ENCODE data around the gene HHIPL1. TPM values are rescaled to one million over a fixed set of nuclear protein-coding genes. Genes with fewer than 3 reads are reported as not detected.

HHIPL1 gene
- total RNA-seq, 4 donors from 2014 or later: 0.13 to 4.7 (median 0.56) TPM

DNA sequence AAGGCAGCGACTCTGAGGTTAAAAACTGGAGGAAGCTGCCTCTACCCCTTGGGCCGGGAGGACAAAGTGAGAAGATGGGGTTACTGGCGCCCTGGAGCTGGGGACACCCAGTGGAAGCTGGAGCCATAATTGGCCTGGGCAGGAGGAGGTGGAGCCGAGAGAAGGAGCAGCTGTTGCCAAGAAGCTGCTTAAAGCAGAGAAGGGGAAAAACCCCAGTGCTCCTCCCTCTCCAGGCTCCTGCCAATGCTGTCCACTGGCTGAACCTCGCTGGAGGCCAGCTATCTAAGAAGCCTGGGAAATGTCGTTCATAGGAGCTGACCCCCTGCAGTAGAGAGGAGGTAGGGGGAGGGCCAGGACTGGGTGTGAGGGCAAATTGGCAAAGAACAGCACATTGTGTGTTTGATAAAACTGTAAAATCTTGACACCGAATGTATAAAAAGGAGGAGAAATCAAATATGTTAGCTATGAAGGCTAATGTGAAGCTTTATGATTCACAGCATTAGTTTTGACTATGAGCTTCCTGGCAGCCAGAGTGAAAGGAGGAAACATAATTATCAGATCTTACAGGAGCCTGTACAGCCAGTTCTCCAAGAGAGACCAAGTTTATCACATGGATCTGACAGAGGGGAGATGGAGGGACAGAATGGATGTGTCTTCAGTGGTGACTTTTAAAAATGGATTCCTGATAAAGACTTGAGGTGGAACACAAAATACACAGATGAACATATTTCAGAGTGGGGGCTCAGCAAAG lies 9.5 kb downstream of the HHIPL1 start:
- TF ChIP-seq, protein P1, sequence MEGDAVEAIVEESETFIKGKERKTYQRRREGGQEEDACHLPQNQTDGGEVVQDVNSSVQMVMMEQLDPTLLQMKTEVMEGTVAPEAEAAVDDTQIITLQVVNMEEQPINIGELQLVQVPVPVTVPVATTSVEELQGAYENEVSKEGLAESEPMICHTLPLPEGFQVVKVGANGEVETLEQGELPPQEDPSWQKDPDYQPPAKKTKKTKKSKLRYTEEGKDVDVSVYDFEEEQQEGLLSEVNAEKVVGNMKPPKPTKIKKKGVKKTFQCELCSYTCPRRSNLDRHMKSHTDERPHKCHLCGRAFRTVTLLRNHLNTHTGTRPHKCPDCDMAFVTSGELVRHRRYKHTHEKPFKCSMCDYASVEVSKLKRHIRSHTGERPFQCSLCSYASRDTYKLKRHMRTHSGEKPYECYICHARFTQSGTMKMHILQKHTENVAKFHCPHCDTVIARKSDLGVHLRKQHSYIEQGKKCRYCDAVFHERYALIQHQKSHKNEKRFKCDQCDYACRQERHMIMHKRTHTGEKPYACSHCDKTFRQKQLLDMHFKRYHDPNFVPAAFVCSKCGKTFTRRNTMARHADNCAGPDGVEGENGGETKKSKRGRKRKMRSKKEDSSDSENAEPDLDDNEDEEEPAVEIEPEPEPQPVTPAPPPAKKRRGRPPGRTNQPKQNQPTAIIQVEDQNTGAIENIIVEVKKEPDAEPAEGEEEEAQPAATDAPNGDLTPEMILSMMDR (IDR thresholded peaks at IDR 0.05): no peak
- TF ChIP-seq POLR2A (IDR thresholded peaks at IDR 0.05): no peak
- no peak for TF ChIP-seq POLR2AphosphoS5 (IDR thresholded peaks at IDR 0.05)
- no peak for TF ChIP-seq EP300 (IDR thresholded peaks at IDR 0.05)
- no peak for DNase-seq (ENCODE audit: low spot score in 2 of 2)
- Histone ChIP-seq H3K27ac (no peak overlapping the region), H3K36me3 (no peaks in the 10 kb centered on the region), H3K4me1 (peaks cover 4% of the 10 kb centered on the region), H3K9me3 (no peaks in the 10 kb centered on the region), H3K27me3 (peaks cover 20% of the 10 kb centered on the region), H3K4me3 (no peak overlapping the region)
- 33% methylated on average over 7 of the region's 7 CpGs for WGBS

DNA sequence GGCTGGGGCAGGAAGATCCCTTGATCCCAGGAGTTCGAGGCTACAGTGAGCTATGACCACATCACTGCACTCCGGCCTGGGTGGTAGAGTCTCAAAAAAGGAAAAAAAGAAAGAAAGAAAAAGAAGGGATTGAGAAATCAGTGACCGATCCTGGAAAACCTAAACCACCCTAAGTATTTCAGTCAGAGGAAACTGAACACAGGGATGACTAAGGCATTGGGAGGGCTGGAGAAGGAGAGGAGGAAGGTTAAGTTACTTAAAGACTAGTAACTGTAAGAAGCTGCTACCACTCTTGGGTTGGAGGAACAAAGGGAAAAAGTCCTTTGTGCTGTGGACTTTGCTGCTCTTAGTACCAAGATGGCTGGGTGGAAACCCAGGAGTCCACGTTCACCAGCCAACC lies 10.6 kb downstream of the HHIPL1 start:
- H3K4me1 ChIP-seq: peaks cover 10% of the 10 kb centered on the region
- TF ChIP-seq POLR2AphosphoS5 (IDR thresholded peaks at IDR 0.05) (no peak), POLR2A (IDR thresholded peaks at IDR 0.05) (no peak)
- 94% methylated on average over 4 of the region's 4 CpGs for WGBS
- peaks cover 31% of the 10 kb centered on the region for H3K27me3 ChIP-seq
- H3K9me3 ChIP-seq: no peaks in the 10 kb centered on the region
- no peak for DNase-seq (ENCODE audit: low spot score in 2 of 2)
- no peaks in the 10 kb centered on the region for H3K36me3 ChIP-seq
- H3K4me3 ChIP-seq: no peak overlapping the region
- H3K27ac ChIP-seq: no peak overlapping the region

DNA sequence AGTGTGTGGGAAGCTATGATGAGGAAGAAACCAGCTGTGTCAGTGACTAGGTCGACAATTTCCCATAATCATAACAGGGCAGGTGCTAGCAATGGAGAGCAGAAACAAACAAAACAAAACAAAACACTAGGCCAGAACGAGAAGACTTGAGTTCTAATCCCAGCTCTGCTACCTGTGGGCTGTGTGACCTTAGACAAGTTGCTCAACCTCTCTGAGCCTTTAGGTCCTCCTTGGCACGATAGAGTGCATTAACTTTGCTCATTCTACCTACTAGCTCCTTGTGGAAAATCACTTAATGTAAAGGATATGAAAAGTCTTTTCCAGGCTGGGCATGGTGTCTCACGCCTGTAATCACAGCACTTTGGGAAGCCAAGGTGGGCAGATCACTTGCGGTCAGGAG lies 11.2 kb downstream of the HHIPL1 start:
- Histone ChIP-seq H3K4me1 (peaks cover 10% of the 10 kb centered on the region), H3K36me3 (no peaks in the 10 kb centered on the region), H3K27ac (no peak overlapping the region), H3K9me3 (no peaks in the 10 kb centered on the region), H3K4me3 (no peak overlapping the region), H3K27me3 (peaks cover 36% of the 10 kb centered on the region)
- 82% methylated on average over 5 of the region's 5 CpGs for WGBS
- TF ChIP-seq, protein P1 (IDR thresholded peaks at IDR 0.05): no peak
- TF ChIP-seq POLR2A (IDR thresholded peaks at IDR 0.05) (no peak), EP300 (IDR thresholded peaks at IDR 0.05) (no peak), POLR2AphosphoS5 (IDR thresholded peaks at IDR 0.05) (no peak)
- no peak for DNase-seq (ENCODE audit: low spot score in 2 of 2)

DNA sequence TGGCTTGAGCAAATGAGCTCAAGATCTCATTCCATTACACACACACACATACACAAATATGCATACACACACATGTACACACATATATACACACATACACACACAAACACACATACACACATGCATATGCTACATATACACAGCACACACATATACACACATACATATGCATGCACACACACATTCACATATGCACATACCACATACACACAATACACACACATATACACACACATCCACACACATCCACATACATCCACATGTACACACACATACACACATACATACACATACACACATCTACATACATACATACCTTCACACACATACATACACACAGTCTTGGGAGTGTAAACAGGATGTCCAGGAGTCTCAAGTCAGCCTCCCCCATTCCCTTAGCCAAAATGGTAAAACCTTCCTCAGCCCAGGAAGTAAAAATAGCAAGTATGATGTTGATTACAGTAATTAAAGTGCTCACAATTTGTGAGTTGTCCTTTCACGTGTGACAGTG lies 12.8 kb downstream of the HHIPL1 start:
- H3K4me1 ChIP-seq: peaks cover 10% of the 10 kb centered on the region
- H3K9me3 ChIP-seq: no peaks in the 10 kb centered on the region
- WGBS: 38% methylated on average over 1 of the region's 1 CpG
- DNase-seq (ENCODE audit: low spot score in 2 of 2): no peak
- TF ChIP-seq EP300 (IDR thresholded peaks at IDR 0.05) (no peak), POLR2AphosphoS5 (IDR thresholded peaks at IDR 0.05) (no peak), POLR2A (IDR thresholded peaks at IDR 0.05) (no peak)
- TF ChIP-seq, protein P1 (IDR thresholded peaks at IDR 0.05): no peak
- H3K27ac ChIP-seq: no peak overlapping the region
- H3K36me3 ChIP-seq: no peaks in the 10 kb centered on the region
- H3K4me3 ChIP-seq: no peak overlapping the region
- H3K27me3 ChIP-seq: peaks cover 43% of the 10 kb centered on the region

DNA sequence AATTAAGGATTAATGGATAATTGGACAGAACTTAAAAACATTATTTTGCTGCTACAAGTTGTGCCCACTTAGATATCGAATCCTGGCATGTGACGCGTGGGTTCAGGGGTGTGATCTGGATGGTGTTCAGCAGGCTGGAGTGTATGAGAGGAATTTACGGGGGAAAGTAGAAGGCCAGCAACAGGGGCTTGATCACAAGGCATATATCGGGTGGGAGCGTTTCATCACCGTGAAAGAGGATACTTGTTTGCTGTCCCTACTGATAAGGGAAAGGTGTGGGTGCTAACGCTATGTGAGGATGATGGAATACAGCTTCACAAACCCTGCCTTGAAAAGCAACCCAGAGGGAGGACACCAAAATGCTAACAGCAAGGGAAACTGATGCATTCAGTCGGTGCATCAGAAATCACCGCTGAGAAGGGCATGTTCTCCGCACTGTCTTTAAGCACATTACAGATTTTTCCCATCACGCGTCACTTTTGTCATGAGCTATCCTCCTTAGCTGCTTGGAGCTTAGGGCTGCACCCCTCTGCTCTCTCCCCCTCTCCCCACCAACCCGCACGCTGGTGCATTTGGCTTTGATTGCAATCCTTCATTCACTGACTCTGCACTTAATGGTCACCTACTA lies 13.4 kb downstream of the HHIPL1 start:
- TF ChIP-seq POLR2AphosphoS5 (IDR thresholded peaks at IDR 0.05) (no peak), EP300 (IDR thresholded peaks at IDR 0.05) (no peak), POLR2A (IDR thresholded peaks at IDR 0.05) (no peak)
- TF ChIP-seq, protein P1 (IDR thresholded peaks at IDR 0.05): no peak
- 63% methylated on average over 15 of the region's 15 CpGs for WGBS
- Histone ChIP-seq H3K4me3 (no peak overlapping the region), H3K9me3 (no peaks in the 10 kb centered on the region), H3K36me3 (no peaks in the 10 kb centered on the region), H3K4me1 (peaks cover 10% of the 10 kb centered on the region), H3K27ac (no peak overlapping the region), H3K27me3 (peaks cover 43% of the 10 kb centered on the region)
- no peak for DNase-seq (ENCODE audit: low spot score in 2 of 2)

Measured in suprapubic skin (tissue), 4 donors.